GM12892 (cell line): ENCODE measurements around the gene POMT1.

Experiments used
- POLR2AphosphoS5 ChIP-seq: IDR thresholded peaks from 2 replicates; pipeline ENCODE4 v1.6.1; 2011; ENCODE audit warnings: low read depth, low read length, control low read depth
- TAF1 ChIP-seq: IDR thresholded peaks from 2 replicates; pipeline ENCODE4 v1.6.1; 2011; ENCODE audit warnings: low read depth, mild to moderate bottlenecking, control low read depth, low read length, borderline replicate concordance

DNA sequence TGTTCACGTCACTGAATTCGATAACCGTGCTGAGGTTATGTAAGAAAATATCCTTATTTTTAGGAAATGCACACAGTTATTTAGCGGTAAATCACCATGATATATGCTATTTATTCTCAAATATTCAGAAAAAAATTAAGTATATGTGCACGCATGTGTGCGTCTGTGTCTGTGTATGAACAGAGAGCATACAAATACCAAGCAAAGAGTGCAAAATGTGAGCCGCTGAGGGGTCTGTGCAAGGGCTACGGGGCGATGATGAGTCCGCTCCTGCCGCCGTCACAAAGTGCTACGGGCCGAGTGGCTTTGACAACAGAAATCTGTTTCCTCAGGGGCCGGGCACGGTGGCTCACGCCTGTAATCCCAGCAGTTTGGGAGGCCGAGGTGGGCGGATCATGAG, 35.2 kb downstream of the POMT1 start:
- TF ChIP-seq POLR2AphosphoS5 (no peak), TAF1 (no peak)
